Iris pigment epithelial cell (primary cell): ENCODE results near the gene S100A14.
"Not testable (repeated sequence)": the region's sequence is repeated elsewhere in the genome, so short reads cannot be mapped to it uniquely, and the experiment has no call there.

Experiments used
- DNase-seq: peaks from one replicate; pipeline ENCODE4 v3.0.0-alpha.2; 2011; ENCODE audit warnings: low read depth

S100A14 gene

DNA sequence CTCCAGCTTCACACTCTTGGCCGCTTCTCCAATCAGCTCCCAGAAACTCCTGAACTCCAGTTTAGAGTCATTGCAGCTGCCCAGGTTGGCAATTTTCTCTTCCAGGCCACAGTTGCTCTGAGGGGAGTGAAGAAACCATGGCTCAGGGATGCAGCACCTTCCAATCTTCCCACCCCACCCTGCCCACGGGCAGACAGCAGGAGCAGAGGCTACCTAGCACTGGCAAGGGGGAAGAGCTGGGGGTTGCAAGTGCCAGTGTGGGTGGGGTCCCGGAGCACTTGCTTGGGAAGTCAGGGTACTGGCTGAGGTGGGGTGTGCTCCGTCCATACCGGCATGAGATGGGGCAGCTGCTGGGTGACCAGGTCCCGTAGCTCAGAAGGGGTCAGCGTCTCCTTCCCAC, 1.2 kb downstream of the S100A14 start:
- DNase-seq: no peak

- DNase-seq: no peak
These were observed 1.8 kb downstream of the S100A14 start for GRCh38 chr1:153614189-153614900.

DNA sequence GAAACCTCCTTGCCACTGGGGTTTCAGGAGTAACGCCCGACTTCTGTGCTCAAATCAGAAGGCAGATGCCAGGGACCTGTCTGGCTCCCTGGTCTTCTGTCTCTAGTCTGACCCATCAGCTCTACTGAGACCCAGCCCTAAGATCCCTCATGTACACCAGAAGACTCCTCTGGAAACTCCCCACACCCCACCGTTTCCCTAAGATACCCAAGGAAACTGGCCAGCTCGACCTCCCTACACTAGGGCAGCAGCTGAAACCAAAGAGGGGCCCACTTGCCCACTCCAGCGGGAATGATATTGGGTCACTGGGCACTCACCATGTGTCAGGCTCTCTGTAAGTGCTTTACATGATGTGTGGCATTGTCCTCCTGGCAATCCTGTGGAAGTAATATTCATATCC, 2.7 kb downstream of the S100A14 start:
- no peak for DNase-seq

DNA sequence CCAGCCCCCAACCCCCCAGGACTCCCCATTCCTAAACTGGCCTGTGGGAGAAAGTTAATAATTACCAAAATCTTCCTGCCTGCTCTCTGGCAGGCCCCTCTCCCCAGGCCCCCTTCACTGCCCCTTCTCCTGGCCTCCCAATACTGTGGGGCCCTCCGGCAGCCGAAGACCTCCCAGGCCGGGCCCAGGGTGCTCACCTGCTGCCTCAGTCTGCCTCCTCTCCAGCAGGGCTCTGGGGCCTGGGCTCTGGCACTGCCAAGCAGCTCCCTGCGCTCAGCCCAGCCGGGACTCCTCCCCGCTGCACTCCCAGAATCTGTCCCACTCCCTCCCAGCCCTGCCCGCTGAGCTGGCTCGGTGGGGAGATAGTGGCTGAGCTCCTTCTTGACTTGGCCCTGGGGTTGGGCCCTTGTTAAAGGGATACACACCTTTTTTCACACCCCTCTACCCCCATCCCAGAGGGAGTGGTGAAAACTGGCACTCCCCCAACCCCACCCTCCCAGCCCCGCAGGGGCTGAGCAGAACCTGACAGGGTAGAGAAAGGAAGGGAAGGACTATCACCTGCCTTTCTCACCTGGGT, 3.3 kb downstream of the S100A14 start, which contains the start of gene S100A16:
Gene S100A16 (minus strand): TSS at position 383 of the 577 bp plus-strand sequence. CDS start 4,986 bp downstream, outside the sequence.
- DNase-seq: peak; percentile 56

- DNase-seq: no peak
These were observed 3.9 kb downstream of the S100A14 start for GRCh38 chr1:153612111-153612754.

DNA sequence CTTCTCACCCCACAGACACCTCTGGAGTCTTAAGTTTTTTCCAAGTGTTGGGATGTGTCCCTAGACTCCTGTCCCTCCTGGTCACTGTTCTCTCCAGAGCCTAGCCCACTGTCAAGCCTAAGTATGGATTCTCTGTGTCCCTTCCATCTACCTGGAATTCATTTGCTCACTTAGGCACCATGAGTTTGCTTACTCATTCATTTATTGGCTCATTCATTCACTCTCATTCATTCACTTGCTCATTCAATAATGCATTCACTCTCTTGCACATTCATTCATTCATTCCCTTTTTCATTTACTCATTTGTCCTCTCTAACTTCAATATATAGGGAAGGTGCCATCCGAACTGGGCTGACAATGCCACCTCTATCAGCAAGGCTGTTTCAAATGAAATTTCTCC, 4.8 kb downstream of the S100A14 start:
- no peak for DNase-seq

- DNase-seq: peak; percentile 48
These were observed 5.3 kb downstream of the S100A14 start for GRCh38 chr1:153610811-153611301.

GRCh38 chr1:153610334-153610733, 5.8 kb downstream of the S100A14 start:
- DNase-seq: peak; percentile 41

DNA sequence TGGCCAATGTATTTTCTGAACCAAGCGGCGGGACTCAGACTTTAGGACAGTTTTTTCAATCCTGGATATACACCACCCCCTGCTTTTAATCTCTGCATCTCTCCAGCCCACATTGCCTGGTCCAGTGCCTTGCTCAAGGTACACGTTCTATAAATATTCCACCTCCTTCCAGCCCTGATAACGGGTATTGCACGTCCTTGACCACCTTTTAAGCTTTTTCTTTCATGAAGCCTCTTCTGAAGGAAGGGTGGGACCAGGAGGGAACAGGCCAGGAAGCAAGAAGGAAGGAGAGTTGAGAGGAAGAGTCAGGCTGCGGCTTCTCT, 6.6 kb downstream of the S100A14 start:
- DNase-seq: no peak

DNA sequence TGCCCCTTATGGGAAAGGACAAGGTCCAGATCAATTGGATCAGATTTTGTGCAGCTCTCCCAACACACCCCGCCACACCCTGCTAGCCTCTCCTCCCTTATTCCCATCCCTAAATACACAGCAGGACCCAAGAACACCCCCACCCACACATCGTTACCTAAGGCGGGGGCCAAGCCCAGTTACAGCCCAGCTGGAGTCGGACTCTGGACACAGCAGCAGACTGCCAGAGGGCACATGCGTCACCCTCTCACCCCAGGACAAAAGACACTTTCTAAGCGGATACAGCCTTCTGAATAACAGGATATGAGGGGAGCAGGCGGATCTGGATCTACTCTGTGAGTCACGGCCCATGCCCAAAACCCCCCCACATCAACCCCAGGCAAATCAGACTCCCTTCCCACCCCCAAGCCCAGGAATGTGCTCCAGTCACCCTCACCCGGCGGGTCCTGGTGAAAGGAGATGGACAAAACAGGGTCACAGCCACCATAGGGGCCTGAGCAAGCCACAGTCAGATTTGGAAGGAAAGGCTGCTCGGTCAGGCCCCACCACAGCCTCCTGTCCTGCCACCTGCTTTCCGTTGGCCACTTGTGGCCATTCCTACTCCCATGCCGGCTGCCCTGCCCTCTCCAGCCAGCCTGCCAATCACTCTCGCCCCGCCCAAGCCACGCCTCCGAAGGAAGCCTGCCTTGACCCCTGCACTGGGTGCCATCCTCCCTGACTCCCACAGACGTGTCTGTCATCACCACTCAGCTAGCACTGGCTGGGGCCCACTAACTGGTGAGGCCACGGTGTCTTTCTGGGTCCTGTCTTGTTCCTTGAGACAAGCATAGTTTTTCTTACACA, 7.2 kb downstream of the S100A14 start:
- DNase-seq: peak; percentile 94

DNA sequence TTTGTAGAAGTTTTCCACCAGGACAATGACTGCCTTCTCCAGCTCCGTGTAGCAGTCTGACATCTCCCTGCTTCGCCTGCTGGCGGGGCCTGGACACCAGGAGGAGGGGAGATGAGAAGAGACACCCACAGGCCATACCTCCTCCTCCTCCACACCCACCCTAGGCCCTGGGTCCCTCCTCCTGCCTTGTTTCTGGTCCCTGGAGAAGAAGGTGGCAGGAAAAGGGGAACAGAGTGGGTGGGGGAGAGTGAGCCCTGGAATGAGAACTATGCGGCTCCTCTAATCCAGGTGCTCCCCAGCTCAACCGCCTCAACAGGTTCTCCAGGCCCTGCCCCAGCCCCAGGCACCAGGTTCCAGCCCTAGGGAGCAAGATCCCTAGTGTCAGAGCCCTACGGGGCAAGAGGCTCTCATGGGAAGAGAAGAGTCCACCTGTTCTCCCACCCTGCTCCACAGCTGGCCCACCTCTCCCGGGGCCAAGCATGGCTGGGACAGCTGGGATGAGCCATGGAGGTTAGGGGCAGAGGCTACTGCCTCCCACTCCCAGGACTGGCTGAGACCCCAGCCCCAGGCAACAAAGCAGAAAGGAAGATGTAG, 7.9 kb downstream of the S100A14 start:
- DNase-seq: no peak

DNA sequence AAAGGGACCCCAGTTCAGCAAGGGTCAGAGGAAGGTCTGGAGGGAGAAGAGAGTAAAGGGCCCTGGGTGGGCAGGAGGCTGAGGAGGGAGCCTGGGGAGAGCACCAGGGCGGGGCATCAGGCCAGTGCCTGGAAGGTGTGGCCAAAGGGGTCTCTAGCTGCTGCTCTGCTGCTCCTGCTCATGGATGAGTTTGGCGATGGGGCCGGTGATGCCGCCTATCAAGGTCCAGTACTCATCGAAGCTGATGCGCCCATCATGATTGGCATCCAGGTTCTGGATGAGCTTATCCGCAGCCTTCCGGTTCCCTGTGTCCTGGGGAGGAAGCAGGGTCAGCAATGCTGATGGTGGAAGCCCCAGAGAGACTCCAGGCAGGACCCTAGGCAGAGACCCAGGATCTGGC, 8.7 kb downstream of the S100A14 start:
- no peak for DNase-seq

DNA sequence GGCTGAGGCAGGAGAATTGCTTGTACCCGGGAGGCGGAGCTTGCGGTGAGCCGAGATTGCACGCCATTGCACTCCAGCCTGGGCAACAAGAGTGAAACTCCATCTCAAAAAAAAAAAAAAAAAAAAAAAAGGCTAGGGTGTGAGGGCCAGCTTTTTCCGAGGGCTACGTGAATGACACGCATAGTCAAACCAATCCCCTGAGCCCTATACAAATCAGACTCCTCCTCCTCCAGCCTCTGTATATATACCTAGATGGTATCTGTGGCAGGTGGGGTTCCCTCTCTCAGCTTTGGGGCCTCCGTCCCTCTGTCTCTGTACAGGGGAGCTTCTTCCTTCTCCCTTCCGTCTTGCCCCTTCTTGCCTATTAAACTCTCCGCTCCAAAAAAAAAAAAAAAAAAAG, 9.9 kb downstream of the S100A14 start:
- no peak for DNase-seq

DNA sequence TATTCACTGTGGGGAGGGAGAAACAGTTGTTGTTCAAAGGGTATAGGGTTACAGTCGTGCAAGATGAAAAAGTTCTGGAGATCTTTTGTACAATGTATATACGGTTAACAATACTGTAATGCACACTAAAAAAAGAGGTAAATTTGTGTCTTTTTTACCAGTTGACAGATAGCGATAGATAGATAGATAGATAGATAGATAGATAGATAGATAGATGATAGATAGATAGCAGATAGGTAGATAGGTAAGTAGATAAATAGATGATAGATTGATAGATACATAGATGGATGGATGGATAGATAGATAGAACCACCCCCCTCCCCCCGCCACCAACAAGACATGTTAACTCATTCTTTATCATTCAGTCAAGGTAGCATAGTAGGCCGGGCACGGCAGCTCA, 13.4 kb downstream of the S100A14 start:
- DNase-seq: no peak

GRCh38 chr1:153599847-153600246, 16.3 kb downstream of the S100A14 start:
- no peak for DNase-seq

DNA sequence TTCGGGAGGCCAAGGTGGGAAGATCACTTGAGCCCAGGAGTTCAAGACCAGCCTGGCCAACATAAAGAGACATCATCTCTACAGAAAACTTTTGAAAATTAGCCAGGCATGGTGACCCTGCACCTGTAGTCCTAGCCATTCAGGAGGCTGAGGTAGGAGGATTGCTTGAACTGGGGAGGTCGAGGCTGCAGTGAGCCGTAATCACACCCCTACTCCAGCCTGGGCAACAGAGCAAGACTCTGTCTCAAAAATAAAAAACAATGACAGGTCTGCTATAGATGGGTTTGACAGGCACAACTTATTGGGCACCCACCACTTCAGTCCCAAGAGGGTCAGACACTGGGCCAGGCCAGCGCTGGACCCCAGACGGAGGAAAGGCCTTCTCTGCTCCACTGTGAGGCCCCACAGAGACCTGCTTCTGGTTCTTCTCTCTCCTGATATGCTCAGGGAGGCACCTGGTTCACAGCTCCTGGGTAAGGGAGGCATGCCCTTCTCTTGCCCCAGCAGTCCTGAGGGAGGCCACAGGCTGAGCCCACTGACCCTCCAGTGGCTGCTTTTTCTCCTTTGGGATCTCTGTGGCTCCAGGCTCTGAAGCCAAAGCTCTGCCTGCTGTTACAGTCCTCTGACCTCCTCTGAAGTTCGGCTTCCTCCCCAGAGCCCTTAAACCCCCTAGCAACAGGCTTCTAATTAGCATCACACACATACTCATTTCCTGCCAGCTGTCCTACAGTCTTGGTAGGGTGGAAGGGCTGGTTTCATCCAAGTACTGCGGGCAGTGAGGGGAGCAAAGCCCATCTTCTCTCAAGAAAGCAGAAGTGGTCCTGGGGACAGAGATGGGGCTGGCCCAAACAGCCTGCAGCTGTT, 17.6 kb downstream of the S100A14 start:
- DNase-seq: peak; percentile 66

GRCh38 chr1:153597206-153597605, 18.9 kb downstream of the S100A14 start:
- DNase-seq: peak; percentile 76

- DNase-seq: no peak
These were observed 23.4 kb downstream of the S100A14 start for GRCh38 chr1:153592748-153593147.

DNA sequence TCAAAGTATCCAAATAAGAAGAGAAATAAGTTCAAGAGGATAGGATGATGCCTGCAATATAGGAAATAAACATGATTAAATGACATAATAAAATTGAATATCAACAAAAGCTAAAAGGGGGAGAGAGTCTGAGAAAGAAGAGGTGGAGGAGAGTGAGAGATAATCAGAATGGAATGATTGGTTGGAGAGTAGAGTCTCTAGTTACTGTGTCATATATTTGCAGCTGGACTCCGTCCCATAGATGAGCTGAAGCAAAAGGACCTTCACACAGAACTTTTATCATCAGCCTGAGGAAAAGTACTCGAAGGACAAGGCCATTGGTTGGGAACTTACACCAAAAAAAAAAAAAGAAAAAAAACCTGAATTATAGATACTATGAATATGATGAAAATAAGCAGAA, 27.6 kb downstream of the S100A14 start:
- DNase-seq: no peak

GRCh38 chr1:153588033-153588432, 28.1 kb downstream of the S100A14 start:
- DNase-seq: not testable (repeated sequence)

- no peak for DNase-seq
These were observed 28.8 kb downstream of the S100A14 start for GRCh38 chr1:153587314-153587713.
